PC-3 (cell line): ENCODE data around the gene EIPR1. TPM values are rescaled to one million over a fixed set of nuclear protein-coding genes. Genes with fewer than 3 reads are reported as not detected.

Source experiments
- ATAC-seq: fragments of 200-7000 bp; cut with Tn5 transposase; 2 replicates; pipeline ENCODE4 v1.9.1; 2020; ENCODE audit warnings: mild to moderate bottlenecking, moderate library complexity
- BruUV-seq: library from RNA; stranded (reverse); fragments of 400-500 nt; replicated peaks from 2 replicates; lab custom pipeline; 2021; lab: Mats Ljungman, UMichigan
- CTCF ChIA-PET: fragments of 300-600 bp; sonication (Branson Sonifier 250); formaldehyde crosslinking; loops from one replicate; lab custom pipeline; 2022; ENCODE audit warnings: antibody characterized with exemption; lab: Charles Lee
- POLR2A ChIA-PET: fragments of 300-600 bp; sonication (Branson Sonifier 250); formaldehyde crosslinking; loops from one replicate; lab custom pipeline; 2022; ENCODE audit warnings: antibody characterized with exemption; ENCODE audit not compliant: unreplicated experiment; lab: Charles Lee
- DNase-seq: peaks from one replicate; pipeline ENCODE4 v3.0.0-alpha.2; 2015
- H2AFZ ChIP-seq: fragments of 300-600 bp; sonication (generic); 2 replicates; pipeline ENCODE4 v1.6.0; 2016; ENCODE audit warnings: antibody characterized with exemption, low read length
- H3F3A ChIP-seq: fragments of 300-600 bp; sonication (generic); one replicate; pipeline ENCODE4 v1.6.0; 2017; ENCODE audit warnings: antibody characterized with exemption, low read length, control low read depth, mild to moderate bottlenecking; ENCODE audit not compliant: unreplicated experiment
- H3K27ac ChIP-seq: fragments of 300-600 bp; sonication (generic); 2 replicates; pipeline ENCODE4 v1.5.1; 2016; ENCODE audit warnings: mild to moderate bottlenecking, low read length
- H3K27me3 ChIP-seq: fragments of 300-600 bp; sonication (generic); 2 replicates; pipeline ENCODE4 v1.6.1; 2016; ENCODE audit warnings: low read length, mixed read lengths
- H3K36me3 ChIP-seq: fragments of 300-600 bp; sonication (generic); 2 replicates; pipeline ENCODE4 v1.6.1; 2016; ENCODE audit warnings: low read depth, mixed run types, low read length, mixed read lengths
- H3K4me1 ChIP-seq: fragments of 300-600 bp; sonication (generic); 2 replicates; pipeline ENCODE4 v1.5.1; 2016; ENCODE audit warnings: low read length; ENCODE audit not compliant: insufficient read depth
- H3K4me2 ChIP-seq: fragments of 300-600 bp; sonication (generic); 2 replicates; pipeline ENCODE4 v1.6.0; 2016; ENCODE audit warnings: low read length
- H3K4me3 ChIP-seq: fragments of 300-600 bp; sonication (generic); 2 replicates; pipeline ENCODE4 v1.5.1; 2016; ENCODE audit warnings: mild to moderate bottlenecking, low read length, mixed read lengths
- H3K79me2 ChIP-seq: fragments of 300-600 bp; sonication (generic); 2 replicates; pipeline ENCODE4 v1.6.1; 2017; ENCODE audit warnings: low read length, mixed read lengths
- H3K9ac ChIP-seq: fragments of 300-600 bp; sonication (generic); 2 replicates; pipeline ENCODE4 v1.6.0; 2016; ENCODE audit warnings: mild to moderate bottlenecking, low read length
- H3K9me2 ChIP-seq: fragments of 300-600 bp; sonication (generic); replicated peaks from 2 replicates; pipeline ENCODE4 v1.6.1; 2016; ENCODE audit warnings: mixed run types, low read length, mixed read lengths
- H3K9me3 ChIP-seq: fragments of 300-600 bp; sonication (generic); 2 replicates; pipeline ENCODE4 v1.6.1; 2016; ENCODE audit warnings: low read length, mixed read lengths
- H4K20me1 ChIP-seq: fragments of 300-600 bp; sonication (generic); 2 replicates; pipeline ENCODE4 v1.6.1; 2016; ENCODE audit warnings: low read length, mixed read lengths
- EZH2 ChIP-seq: fragments of 300-600 bp; sonication (generic); IDR thresholded peaks from one replicate; pipeline ENCODE4 v1.6.1; 2017; ENCODE audit warnings: antibody characterized with exemption, mild to moderate bottlenecking, low read length; ENCODE audit not compliant: unreplicated experiment
- EZH2phosphoT487 ChIP-seq: fragments of 300-600 bp; sonication (generic); IDR thresholded peaks from 2 replicates; pipeline ENCODE4 v1.6.1; 2018; ENCODE audit warnings: mild to moderate bottlenecking, antibody characterized with exemption, low read length, borderline replicate concordance
- intact Hi-C: fragments of 100-400 bp; cut with micrococcal nuclease; formaldehyde crosslinking; loops from 2 replicates; pipeline ENCODE4 v1.9.0; 2023
- total RNA-seq: library from RNA; depleted of rRNA; stranded (reverse); fragments of >200 nt; gene quantifications from 2 replicates; pipeline ENCODE4 v1.2.3, GENCODE V29; 2014
- TF ChIP-seq, protein P1 (sequence below): fragments of 300-600 bp; sonication (generic); conservative IDR thresholded peaks from 2 replicates; pipeline ENCODE4 v1.5.1; 2017; ENCODE audit warnings: antibody characterized with exemption, low read depth, mild to moderate bottlenecking, low read length

Gene EIPR1
- total RNA-seq, 1 experiment from 2014 or later = 90.1 TPM

DNA sequence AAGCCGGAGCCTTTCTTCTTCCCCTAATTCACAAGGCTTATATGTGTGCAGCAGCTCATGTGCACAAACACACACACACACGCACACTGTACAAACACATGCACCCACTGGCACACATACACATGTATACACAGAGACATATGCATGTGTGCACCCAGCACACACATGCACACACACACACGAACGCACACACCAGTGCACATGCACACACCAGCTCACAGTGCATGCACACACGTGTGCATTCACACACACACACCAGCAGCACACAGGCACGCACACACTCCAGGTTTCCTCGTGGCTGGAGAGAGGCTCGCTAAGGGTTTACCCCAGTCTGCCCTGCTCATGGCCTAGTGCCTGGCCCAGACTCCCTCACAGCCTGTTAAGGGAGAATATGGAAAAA, 234.0 kb downstream of the EIPR1 start:
- H3K9me3 ChIP-seq = no peaks in the 10 kb centered on the region
- BruUV-seq = no TSS peak
- ATAC-seq (no peak), DNase-seq (no peak)
- no peaks in the 10 kb centered on the region for H3K27me3 ChIP-seq
- CTCF ChIA-PET = no interaction called here
- H3K9me2 ChIP-seq = no peaks in the 10 kb centered on the region
- H3K4me2 ChIP-seq = no peak overlapping the region
- H3F3A ChIP-seq = no peaks in the 10 kb centered on the region
- no peaks in the 10 kb centered on the region for H3K36me3 ChIP-seq
- no peak overlapping the region for H3K4me3 ChIP-seq
- POLR2A ChIA-PET = no interaction called here
- no peak overlapping the region for H3K9ac ChIP-seq
- no peak overlapping the region for H2AFZ ChIP-seq
- no peaks in the 10 kb centered on the region for H4K20me1 ChIP-seq
- no peak overlapping the region for H3K27ac ChIP-seq
- no peaks in the 10 kb centered on the region for H3K79me2 ChIP-seq
- intact Hi-C loops = no loop called here
- H3K4me1 ChIP-seq = no peaks in the 10 kb centered on the region
- TF ChIP-seq EZH2 (no peak), EZH2phosphoT487 (no peak)
- TF ChIP-seq, protein P1, sequence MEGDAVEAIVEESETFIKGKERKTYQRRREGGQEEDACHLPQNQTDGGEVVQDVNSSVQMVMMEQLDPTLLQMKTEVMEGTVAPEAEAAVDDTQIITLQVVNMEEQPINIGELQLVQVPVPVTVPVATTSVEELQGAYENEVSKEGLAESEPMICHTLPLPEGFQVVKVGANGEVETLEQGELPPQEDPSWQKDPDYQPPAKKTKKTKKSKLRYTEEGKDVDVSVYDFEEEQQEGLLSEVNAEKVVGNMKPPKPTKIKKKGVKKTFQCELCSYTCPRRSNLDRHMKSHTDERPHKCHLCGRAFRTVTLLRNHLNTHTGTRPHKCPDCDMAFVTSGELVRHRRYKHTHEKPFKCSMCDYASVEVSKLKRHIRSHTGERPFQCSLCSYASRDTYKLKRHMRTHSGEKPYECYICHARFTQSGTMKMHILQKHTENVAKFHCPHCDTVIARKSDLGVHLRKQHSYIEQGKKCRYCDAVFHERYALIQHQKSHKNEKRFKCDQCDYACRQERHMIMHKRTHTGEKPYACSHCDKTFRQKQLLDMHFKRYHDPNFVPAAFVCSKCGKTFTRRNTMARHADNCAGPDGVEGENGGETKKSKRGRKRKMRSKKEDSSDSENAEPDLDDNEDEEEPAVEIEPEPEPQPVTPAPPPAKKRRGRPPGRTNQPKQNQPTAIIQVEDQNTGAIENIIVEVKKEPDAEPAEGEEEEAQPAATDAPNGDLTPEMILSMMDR = no peak

DNA sequence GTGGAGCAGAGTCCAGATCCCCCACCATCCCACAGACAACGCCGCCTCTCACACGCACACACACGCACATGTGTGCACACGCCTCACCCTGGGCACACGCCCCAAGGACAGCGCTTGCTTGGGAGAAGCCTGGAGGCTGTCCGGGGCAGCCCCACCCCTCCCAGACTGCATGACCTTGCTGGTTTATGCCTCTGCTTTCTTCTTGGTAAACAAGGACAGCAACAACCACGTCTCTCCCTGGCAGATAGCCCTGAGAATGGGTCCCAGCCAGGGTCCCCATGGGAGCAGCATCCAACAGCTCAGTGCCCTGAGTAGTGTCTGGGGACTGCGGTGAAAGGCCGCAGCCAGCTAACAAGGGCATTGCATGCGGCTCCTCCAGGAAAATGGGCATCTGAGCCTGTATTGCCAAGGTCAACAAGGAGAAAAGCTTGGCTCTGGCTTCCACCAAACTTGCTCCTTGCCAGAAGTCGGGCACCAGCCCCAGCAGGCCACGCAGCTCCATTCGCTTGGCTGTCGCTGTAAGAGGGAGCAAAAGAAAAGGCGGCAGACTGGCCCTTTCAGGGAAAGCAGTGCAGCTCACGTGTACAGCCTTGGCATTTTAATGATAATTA, 234.6 kb downstream of the EIPR1 start:
- CTCF ChIA-PET = no interaction called here
- no TSS peak for BruUV-seq

DNA sequence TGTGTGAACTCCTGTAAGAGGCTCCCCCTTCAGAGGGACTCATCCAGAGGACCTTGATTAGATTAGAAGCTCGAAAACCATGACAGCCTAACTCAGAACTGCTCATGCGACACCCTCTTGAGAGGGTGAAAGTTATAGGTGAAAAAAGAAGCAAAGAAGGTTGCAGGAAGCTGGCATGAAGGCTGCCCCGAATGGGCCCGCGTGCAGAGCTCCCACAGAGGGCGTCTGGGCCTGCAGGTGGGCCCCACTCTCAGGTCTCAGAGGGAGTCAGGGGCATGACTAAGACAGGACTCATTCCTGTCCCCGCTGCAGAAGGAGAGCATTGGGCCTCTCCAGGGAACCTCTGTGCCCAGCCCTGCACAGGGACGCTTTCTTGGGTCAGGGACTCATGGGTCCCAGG, 235.4 kb downstream of the EIPR1 start:
- no peak for DNase-seq
- H3K27ac ChIP-seq = no peak overlapping the region
- intact Hi-C loops = no loop called here
- CTCF ChIA-PET = no interaction called here
- H3K4me1 ChIP-seq = no peaks in the 10 kb centered on the region
- no peaks in the 10 kb centered on the region for H3K27me3 ChIP-seq
- no peak overlapping the region for H3K4me3 ChIP-seq
- H3K36me3 ChIP-seq = no peaks in the 10 kb centered on the region
- H3K9me3 ChIP-seq = no peaks in the 10 kb centered on the region
- no peaks in the 10 kb centered on the region for H3K79me2 ChIP-seq
- no peak overlapping the region for H3K9ac ChIP-seq
- no peak overlapping the region for H2AFZ ChIP-seq
- H3K4me2 ChIP-seq = no peak overlapping the region
- POLR2A ChIA-PET = no interaction called here
- no peaks in the 10 kb centered on the region for H3K9me2 ChIP-seq
- ATAC-seq = no peak
- no peaks in the 10 kb centered on the region for H4K20me1 ChIP-seq
- no TSS peak for BruUV-seq
- H3F3A ChIP-seq = no peaks in the 10 kb centered on the region
- TF ChIP-seq EZH2 (no peak), EZH2phosphoT487 (no peak)
- TF ChIP-seq, protein P1 = no peak

More for the DNA sequence above, 234.6 kb downstream of the EIPR1 start:
- no peak overlapping the region for H3K4me2 ChIP-seq
- no peak for TF ChIP-seq EZH2phosphoT487
- TF ChIP-seq EZH2 = no peak
- TF ChIP-seq, protein P1 = no peak
- H3K9me2 ChIP-seq = no peaks in the 10 kb centered on the region
- H3K27me3 ChIP-seq = no peaks in the 10 kb centered on the region
- no peaks in the 10 kb centered on the region for H3K4me1 ChIP-seq
- no peaks in the 10 kb centered on the region for H3K79me2 ChIP-seq
- intact Hi-C loops = no loop called here
- H3K27ac ChIP-seq = no peak overlapping the region
- H3K36me3 ChIP-seq = no peaks in the 10 kb centered on the region
- H3K9ac ChIP-seq = no peak overlapping the region
- no peak for DNase-seq
- POLR2A ChIA-PET = no interaction called here
- H3K9me3 ChIP-seq = no peaks in the 10 kb centered on the region
- H4K20me1 ChIP-seq = no peaks in the 10 kb centered on the region
- H3K4me3 ChIP-seq = no peak overlapping the region
- no peaks in the 10 kb centered on the region for H3F3A ChIP-seq
- no peak overlapping the region for H2AFZ ChIP-seq
- no peak for ATAC-seq
